ENCODE measurements around the gene CPOX.

Gene CPOX

DNA sequence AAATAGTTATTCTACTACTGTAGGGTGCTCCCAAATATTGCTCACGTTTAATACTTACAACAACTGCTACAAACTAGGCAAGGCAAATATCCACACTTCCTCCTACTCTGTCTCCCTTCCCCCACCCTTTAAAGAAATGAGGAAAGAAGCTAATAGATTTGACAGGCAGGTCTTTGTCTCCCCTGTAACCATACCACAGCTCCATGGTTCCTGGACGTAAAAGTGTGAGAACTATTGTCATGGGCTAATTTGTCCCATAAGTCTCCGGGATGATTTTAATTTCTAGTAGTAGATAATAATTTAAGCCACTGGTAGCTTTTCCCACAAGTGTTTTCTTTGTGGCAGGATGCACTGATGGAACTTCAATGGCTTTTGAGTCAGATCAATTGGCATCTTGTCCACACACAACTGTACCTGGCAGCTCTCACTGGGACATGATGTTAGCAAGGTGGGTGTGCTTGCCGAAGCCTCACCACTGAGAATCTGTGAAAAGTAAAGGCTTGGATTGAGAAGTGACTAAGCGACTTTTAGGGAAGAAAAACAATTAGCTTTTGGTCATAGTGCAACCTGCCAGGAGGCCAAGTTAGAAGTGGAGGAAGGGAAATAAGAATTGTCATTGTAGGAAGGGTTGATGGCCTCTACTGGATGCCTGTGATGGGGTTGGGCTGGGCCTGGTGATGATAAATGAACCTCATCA is 1.4 kb upstream of the CPOX start:
- no peak for DNase-seq

DNA sequence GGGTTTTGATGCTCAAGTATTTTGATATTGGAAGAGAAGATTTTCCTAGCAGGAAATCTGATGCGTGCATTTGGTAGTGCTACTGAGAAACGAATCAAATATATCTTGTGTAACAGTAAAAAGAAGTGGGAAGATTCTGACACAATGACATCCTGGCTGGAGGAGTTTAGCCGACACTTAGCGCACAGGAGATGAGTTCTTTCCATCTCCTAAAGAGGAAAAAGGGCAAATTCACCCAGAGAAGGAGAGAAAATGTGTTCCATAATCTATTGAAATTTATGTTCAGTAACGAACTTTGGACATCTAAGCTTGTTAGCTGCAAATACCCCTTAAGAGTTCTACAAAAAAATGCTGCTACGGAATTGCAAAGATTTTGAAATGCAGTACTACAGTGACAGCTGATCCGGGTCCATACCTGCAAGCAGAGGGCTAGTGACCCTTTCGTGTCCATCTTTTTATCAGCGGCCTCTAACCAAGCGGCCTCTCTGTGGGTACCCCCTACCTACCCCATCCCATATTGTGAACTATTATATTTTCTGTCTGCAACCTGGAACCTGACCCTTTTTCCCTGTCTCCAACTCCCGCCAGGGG is 971 bp downstream of the CPOX start:
- DNase-seq: no peak

DNA sequence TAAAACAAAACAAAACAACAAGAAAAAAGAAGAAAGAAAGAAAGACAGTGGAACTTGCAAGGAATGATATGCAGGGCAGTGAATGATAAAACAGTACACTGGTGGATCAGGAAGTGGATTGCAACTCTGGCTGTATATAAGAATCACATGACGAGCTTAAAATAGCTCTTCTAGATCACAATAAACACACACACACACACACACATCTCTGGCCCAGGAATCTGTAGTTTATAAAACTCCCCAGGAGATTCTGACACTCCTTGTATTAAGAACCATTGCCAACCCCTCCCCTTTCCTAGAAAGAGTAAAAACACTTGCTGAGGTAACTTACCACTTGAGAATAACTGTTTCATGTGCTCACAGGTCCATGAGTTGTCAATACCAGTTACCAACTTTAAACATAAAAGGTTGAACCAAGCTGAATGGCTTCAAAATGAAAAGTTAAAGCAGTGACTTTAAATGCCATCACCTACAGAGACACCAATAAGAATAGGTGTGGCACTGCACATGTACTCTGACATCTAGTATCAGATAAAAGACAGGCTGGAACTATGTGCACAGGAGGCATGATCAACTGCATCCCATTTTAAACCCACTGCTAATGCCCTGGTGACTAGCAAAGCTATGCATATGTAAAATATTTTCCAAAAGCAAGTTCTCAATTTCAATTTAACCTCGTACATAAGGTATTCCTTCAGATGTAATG is 3.9 kb downstream of the CPOX start:
- no peak for DNase-seq

DNA sequence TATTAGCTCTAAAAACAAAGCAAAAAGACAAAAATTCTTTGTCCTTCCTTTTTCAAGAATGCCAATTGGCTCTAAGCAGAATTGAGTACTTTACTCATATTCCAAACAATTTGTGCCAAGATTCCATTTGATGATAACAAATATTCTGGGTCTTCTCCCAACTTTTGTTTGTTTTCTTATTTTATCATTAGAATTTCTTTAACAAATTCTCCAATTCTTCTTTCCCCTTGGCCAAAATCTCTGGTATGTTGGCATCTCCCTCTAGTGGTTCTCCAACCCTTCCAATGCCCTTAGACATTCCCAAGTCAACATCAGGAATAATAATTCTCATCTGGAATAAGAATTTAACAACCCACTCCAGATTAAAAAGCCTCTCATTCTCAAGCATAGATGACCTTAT is 5.3 kb downstream of the CPOX start:
- no peak for DNase-seq

DNA sequence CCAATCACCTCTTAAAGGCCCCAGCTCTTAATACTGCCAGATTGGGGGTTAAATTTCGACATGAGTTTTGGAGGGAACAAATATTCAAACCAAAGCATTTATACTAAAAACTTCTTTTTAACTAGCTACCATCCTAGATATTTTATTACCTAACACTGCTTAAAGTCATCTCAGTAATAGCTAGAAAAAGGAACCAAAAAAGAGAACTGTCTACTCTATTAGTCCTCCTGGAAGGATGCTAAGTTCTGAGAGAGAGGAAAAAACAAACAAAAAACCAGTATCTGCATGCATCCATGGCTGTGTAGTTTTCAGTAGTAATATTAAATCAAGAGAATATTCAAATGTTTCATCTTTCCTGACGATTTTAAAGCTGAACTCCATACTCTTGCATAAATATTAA is 5.8 kb downstream of the CPOX start:
- DNase-seq: no peak

DNA sequence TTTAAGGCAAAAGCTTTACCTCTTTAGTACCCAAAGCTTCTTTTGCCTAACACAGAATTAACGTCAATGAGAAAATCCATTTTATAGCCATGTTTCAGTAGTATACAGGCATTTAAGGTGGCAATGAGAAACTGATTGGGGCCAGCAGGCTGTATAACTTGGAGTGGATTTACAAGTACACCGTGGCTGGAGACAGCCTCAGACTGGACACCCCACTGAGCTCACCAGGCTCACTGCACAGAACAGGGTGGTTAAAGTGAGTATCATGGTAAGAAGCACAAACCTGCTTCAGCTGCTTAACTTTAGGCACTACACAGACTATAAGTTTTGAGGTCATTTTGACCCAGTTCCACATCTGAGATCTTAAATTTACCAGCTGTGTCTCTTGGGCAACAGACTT is 8.9 kb downstream of the CPOX start:
- DNase-seq: no peak

DNA sequence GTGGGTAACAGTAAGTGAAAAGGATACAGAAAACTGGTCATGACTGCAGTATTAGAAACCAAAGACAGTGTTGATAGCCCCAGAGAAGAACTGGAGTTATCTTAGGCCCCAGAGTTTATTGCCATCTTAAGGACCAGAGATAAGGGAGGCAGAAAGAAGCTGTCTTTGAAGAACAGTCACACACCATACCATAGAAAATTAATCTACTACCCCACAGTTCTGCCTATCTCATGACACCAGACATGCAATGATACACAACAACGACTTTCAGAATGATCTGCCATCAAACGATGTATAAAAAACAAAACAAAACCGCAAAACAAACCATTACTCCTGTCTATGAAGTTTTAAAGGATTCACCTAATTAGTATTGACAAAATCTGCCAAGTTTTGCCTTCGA is 9.6 kb downstream of the CPOX start:
- DNase-seq: no peak

DNA sequence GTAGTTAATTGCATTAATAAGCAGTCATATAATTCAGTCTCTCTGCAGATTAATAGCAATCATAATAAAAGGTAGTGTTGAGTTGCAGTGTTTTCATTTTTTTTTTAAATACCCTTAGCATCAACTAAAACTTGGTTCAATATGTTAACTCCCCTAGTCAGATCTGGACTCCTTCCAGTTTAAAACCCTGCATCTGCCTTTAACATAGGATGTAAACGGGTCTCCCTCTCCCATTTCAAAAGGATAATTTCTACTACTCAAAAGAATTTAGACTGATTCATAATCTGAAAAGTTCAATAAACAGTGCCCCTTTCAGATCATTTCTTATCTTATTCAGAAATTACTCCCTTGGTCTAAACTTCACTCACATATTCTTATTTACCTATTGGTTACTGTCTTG is 11.4 kb downstream of the CPOX start:
- no peak for DNase-seq

DNA sequence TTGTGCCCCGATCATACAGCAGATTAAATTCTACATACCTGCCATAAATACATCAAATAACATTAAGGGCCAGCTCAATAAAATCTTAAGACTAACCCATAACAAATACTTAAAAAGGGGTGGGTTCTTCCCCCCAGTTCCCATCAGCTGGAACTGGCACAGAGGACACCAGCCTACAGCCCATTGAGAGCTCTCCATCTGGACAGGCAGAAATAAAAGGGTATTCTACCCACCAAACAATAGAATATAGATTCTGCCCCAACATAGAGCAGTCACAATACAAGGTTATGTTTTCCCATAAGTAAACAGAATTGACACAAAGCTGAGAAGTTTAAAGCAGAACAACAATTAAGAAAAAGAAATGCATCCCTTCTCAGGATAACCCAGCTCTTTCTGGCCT is 11.9 kb downstream of the CPOX start:
- no peak for DNase-seq

DNA sequence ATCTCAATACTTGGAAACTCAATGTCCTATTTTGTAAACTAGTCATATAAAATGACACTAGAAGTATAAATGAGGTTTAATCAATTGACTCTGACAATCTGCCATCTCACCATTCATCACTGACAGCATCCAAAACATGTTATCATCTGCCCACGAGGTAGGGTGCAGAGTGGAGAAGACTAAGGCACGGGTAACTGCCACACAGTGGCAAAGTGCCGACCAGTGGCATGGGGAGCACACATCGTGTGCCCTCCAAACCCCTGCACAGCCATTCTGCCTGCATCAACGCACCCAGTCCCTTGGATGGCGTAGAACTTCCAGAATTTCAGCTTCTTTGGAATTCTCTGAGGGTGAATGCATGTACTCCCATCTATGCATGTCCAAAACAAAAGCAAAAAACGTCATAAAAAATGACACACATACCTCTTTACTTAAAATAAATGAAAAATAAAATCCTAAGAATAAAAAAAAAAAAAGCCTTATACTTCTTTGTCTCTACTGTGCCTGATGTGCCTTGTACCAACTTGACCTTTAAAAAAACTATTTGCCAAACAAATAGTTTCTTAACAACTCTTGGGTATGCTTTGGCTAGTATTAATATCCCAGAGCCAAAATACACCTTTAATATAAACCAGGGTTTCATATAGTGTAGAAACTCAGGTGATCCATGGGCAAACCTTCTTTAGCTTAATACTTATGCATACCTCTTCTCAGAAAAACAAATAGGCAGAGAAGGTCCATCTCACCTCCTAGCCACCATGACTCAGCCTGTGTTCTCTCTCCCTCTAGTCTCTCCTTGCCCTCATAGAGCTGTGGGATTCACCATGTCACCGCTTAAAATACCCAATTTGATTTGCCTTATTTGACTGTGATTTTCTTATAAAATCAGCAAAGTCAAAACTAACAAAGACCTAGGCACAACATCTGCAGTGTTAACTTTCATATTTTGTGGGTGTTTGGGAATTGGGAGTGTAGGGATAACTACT is 12.7 kb downstream of the CPOX start:
- no peak for DNase-seq

DNA sequence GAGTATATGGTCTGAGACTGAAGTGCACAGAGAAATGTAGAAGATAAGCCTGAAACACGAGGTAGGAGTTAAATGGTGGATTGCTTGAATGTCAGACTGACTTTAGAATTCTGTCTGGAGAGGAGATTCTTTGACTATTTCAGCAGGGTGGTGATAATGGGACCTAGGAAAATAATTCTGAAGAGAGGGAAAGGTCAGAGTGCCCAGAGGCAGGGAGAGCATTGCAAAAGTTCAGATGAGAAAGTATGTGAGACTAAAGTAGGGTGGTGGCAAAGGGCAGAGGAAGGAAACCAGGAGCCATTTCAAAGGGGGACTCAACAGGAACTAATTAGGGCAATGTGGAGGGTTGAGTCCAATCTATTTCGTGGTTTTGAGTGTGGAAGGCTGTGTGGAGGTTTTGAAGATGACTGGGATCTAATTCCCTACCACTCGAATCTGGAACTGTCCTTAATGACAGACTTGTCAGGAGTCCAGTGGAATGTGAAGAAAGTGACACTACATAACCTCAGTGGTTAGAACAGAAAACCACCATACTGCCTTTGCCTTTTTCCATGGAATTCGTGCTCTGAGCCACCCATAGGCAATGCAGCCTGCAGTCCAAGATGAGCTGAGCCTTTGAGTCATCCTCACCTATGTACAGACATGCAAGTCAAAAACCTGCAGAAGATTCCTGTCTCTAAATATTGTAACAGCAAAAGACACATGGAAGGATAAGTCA is 16.1 kb downstream of the CPOX start:
- no peak for DNase-seq

DNA sequence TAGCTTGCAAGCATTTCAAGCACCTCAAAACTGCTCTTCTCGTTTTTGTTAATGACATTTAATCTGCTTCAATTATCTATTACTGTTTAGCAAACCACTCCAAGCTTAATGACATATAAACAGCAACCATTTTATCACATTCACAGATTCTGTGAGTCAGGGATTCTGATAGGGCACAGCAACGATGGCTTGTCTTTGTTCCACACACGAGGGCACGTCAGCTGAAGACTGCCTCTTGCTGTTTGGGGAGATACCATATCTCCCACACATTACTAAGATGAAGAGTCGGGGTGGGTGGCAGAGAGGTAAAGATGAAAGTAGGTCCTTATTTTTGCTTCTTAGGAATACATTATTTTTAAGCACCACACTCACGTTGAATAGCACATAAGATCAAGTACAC is 19.3 kb downstream of the CPOX start:
- DNase-seq: no peak

DNA sequence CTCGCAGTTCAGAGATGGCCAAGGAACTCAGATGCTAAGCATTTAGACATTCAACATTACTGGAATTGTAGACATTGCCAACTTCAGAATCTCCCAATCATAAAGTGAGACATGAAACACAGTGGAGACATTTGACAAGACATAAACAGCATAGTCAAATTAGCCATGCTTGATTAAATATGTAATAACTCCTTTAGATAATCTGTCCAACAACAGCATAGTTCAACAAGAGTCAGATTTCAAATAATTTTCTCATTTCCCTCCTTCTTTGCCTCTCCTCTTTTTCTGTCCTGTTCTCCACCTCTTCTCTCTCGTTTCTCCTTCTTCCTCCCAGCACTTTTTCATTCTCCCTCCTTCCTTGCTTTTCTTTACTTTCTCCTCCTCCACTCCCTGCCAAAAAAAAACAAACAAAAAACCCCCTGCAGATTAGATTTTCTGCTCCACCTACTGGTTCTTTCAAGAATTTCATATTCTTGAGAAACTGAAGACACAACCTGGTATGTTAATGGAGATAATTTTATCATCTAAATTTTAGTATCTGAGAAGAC is 20.2 kb downstream of the CPOX start:
- DNase-seq: no peak

DNA sequence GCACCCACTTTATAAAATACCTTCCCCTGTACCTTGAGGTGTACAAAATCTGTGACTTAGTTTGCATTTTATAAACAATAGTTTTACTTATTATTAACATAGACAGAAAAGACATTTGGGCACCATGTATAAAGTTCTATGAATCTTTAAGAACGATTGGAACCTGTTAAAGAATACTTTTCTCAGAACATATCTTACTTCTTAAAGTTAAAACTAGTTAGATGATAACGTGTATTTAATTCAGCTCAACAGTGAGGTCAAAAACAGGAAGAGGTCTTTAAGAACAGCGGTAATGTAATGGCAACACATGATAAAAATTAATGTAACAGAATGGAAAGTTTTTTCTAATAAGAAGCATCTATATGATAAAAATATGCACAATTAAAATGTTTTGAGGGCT is 25.0 kb downstream of the CPOX start:
- no peak for DNase-seq

DNA sequence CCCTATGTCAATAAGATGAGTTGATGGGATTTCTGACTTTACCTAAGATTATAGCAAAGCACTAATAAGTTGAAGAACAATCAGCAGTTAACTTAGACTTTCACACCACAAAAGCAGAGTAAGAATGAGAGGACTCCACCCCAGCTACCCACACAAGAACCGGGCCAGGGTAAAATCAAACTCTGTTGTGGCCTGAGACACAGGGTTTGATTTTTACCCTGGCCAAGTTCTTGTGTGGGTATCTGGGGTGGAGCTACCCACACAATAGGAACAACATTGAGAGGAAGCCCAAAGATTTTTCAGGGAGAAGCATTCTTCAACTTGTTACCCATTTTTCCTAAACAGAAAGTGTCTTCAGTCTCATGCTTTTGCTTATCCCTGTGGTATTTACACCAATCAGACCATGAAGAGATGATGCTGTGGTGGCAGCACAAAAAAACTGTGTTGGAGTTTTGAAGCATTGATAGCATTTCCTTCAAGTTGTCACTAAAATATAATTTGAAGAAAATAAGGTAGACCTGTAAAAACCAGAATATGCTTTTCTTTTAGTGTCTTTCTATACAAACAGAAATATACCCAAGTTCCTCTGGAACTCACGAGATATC is 25.6 kb downstream of the CPOX start:
- DNase-seq: no peak

DNA sequence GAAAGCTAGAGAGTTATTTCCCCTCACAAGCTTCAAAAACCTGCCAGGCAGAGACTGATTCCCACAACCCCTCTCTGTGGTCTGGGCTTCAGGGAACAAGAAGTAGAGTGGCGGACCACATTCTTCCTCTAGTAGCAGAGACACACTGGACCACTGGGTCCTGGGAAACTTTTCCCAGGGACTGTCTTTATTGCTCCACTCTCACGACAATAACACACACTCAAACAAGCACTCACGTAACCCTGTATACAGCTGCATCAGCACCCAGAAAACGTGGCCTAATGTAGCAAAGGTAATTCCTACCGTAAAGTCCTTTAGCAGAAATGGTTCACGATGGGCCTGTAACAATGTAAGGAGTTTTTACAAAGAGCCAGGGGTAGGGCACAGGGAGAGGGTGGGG is 27.6 kb downstream of the CPOX start:
- DNase-seq: no peak

DNA sequence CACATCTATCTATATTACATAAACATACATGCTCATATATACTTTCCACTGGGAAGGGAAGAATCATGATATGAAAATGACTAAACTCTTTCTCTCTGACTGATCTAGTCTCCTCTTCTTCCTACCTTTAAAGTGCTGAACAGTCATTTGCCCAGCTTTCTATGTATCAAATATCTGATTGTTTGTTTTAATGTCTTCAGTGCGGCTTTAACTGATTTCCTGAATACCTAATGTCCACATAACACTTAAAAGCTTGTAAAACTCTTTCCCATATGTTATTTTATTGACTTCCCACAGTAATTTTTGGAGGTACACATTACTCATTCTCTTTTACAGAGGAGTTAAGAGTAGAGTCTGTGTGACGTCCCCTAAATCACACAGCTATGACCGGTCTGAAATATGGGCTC is 28.2 kb downstream of the CPOX start:
- no peak for DNase-seq

DNA sequence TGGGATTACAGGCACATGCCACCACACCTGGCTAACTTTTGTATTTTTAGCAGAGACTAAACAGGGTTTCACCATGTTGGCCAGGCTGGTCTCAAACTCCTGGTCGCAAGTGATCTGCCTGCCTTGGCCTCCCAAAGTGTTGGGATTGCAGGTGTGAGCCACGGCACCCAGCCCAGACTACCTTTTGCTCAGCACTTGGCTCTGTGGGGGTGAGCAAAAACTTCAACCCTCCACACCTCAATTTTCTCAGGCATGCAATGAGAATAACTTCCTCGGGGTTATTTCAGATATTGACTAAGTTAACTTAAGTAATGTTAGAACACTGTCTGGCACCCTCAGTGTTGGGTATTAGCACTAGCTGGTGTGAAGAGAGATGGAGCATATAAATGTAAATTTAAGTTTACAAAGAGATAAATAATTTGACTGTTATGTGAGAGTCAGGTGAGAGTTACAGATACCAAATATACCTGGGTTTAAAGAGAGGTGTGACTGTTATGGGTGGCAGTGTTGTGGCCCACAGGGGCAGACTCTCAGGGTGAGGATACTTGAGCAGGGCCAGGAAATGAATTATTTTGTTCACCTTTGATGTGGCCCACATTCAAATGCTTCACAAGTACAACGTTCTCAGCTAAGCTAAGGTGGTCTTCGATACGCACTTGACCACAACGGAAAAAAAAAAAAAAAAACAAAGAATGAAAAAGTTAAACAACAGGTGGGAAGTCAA is 29.0 kb downstream of the CPOX start:
- no peak for DNase-seq

DNA sequence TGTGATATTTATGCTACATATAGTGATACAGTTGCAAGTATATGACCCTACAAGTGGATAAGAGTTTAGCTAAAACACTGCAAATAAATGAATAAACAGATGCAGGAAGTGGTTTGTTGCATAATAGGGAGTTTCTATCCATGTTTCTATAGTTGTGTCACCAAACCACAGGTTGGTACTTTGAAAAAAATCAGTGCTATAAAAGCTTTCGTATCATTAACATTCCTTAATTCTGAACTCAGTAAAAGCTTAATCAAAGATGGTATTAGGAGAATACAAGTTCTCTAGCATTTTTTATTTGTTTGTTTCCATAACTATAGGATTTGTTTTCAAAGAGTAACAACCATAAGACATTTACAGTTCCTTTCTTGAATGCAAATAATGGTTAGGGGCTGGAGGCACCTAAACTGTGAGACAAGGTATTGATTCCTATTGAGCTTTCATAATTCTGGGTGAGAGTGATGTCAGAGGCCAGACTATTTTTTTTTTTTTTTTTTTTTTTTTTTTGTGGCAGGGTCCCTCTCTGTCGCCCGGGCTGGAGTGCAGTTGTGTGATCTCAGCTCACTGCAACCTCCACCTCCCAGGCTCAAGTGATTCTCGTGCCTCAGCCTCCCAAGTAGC is 29.6 kb downstream of the CPOX start:
- no peak for DNase-seq

DNA sequence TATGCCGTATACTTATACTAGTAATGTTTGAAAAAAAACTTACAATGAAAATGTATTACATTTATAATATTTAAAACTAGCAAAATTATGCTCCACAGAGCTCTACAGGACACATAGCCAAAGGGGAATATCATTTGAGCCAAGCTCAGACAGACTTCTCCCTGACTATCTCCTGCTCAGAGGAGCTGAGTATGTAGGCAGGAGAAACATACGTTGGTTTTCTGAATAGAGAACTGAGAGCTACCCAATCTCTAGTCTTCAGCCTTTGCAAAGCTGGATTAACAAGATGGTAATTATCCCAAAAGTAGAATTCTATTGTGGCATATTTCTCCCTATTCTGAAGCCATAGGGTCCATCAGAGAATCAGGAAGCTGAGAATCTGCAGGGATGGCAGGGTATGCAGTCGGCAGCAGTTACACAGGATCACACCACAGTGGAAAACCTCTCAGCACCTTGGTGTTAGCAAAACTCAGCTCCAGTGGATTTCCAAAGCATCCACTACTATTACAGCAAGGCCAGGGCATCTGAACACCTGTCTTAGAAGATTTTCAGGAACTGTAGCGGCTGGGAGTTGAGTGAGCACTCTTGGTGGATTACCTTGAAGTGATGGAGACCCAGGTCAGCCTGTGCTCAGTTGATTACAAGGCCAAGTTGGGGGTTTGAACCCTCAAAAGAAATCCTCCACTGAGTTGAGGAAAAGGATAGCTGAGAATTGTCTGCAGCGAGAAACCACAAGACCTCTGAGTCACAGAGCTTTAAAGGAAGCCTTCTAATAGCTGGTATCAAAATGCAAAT is 31.5 kb downstream of the CPOX start:
- DNase-seq: no peak
